Liver (tissue), 9 donors: ENCODE data around the gene UXS1. TPM values are rescaled to one million over a fixed set of nuclear protein-coding genes. Genes with fewer than 3 reads are reported as not detected.

Experiments
- DNase-seq: peaks from one replicate; pipeline ENCODE4 v3.0.0-alpha.2; 2017; ENCODE audit warnings: low spot score
- H3K27ac ChIP-seq, 2 donors: one replicate each; pipeline ENCODE4 v1.7.0; 2013; ENCODE audit warnings: inconsistent platforms in 2 of 2, low read length in 2 of 2, control low read depth in 1 of 2, low read depth in 1 of 2, mild to moderate bottlenecking in 1 of 2
- H3K27me3 ChIP-seq, 4 donors: one replicate each; pipeline versions ENCODE4 v1.6.1 to v1.7.0; 2013; ENCODE audit warnings: low read length in 3 of 4, inconsistent platforms in 1 of 4, mild to moderate bottlenecking in 1 of 4, moderate library complexity in 1 of 4; ENCODE audit not compliant: control insufficient read depth in 4 of 4, insufficient read depth in 4 of 4
- H3K36me3 ChIP-seq, 4 donors: one replicate each; pipeline versions ENCODE4 v1.6.1 to v1.7.0; 2013; ENCODE audit warnings: low read length in 3 of 4, mild to moderate bottlenecking in 3 of 4, low read depth in 1 of 4, moderate library complexity in 1 of 4; ENCODE audit not compliant: control insufficient read depth in 4 of 4, insufficient read depth in 3 of 4
- H3K4me1 ChIP-seq, 4 donors: one replicate each; pipeline versions ENCODE4 v1.6.1 to v1.7.0; 2013; ENCODE audit warnings: low read length in 3 of 4, mild to moderate bottlenecking in 3 of 4, moderate library complexity in 1 of 4; ENCODE audit not compliant: control insufficient read depth in 4 of 4, insufficient read depth in 4 of 4
- H3K4me3 ChIP-seq, 3 donors: one replicate each; pipeline versions ENCODE4 v1.6.1 to v1.7.0; 2013; ENCODE audit warnings: low read length in 3 of 3, control low read depth in 1 of 3, low read depth in 1 of 3, mild to moderate bottlenecking in 1 of 3
- H3K9ac ChIP-seq, 2 donors: one replicate each; pipeline ENCODE4 v1.7.0; 2013; ENCODE audit warnings: low read length in 2 of 2, mild to moderate bottlenecking in 2 of 2, moderate library complexity in 2 of 2, control low read depth in 1 of 2, low read depth in 1 of 2
- H3K9me3 ChIP-seq, 4 donors: one replicate each; pipeline versions ENCODE4 v1.6.1 to v1.7.0; 2013; ENCODE audit warnings: low read length in 3 of 4; ENCODE audit not compliant: control insufficient read depth in 4 of 4
- EGR1 ChIP-seq, 2 donors: IDR thresholded peaks; 2 replicates each; pipeline ENCODE4 v1.6.1; 2016 to 2018; ENCODE audit warnings: antibody characterized with exemption in 2 of 2, low read depth in 2 of 2
- FOXA2 ChIP-seq: IDR thresholded peaks from 2 replicates; pipeline ENCODE4 v1.6.1; 2016; ENCODE audit warnings: antibody characterized with exemption
- GABPA ChIP-seq, 2 donors: IDR thresholded peaks in 1 of 2; conservative IDR thresholded peaks in 1 of 2; 2 replicates each; pipeline ENCODE4 v1.6.1; 2016; ENCODE audit warnings: antibody characterized with exemption in 2 of 2, mild to moderate bottlenecking in 1 of 2, moderate library complexity in 1 of 2
- HNF4A ChIP-seq, 2 donors: conservative IDR thresholded peaks; 2 replicates each; pipeline ENCODE4 v1.6.1; 2016; ENCODE audit warnings: antibody characterized with exemption in 2 of 2, mild to moderate bottlenecking in 2 of 2
- HNF4G ChIP-seq: IDR thresholded peaks from 2 replicates; pipeline ENCODE4 v1.6.1; 2016; ENCODE audit warnings: antibody characterized with exemption
- JUND ChIP-seq, 2 donors: IDR thresholded peaks; 2 replicates each; pipeline ENCODE4 v1.6.1; 2016; ENCODE audit warnings: antibody characterized with exemption in 2 of 2
- MAX ChIP-seq: IDR thresholded peaks from 2 replicates; pipeline ENCODE4 v1.6.1; 2016; ENCODE audit warnings: antibody characterized with exemption
- NR2F2 ChIP-seq: IDR thresholded peaks from 2 replicates; pipeline ENCODE4 v1.6.1; 2016; ENCODE audit warnings: antibody characterized with exemption
- RAD21 ChIP-seq, 2 donors: IDR thresholded peaks; 2 replicates each; pipeline ENCODE4 v1.6.1; 2016; ENCODE audit warnings: antibody characterized with exemption in 2 of 2, mild to moderate bottlenecking in 2 of 2
- RXRA ChIP-seq, 2 donors: IDR thresholded peaks; 2 replicates each; pipeline ENCODE4 v1.6.1; 2017 to 2018; ENCODE audit warnings: antibody characterized with exemption in 2 of 2, mild to moderate bottlenecking in 1 of 2
- SP1 ChIP-seq: IDR thresholded peaks from 2 replicates; pipeline ENCODE4 v1.6.1; 2018; ENCODE audit warnings: antibody characterized with exemption, mild to moderate bottlenecking
- TAF1 ChIP-seq: conservative IDR thresholded peaks from 2 replicates; pipeline ENCODE4 v1.6.1; 2016; ENCODE audit warnings: antibody characterized with exemption, mild to moderate bottlenecking
- YY1 ChIP-seq: IDR thresholded peaks from 2 replicates; pipeline ENCODE4 v1.6.1; 2016; ENCODE audit warnings: antibody characterized with exemption, mild to moderate bottlenecking
- WGBS: extraction: QIAGEN DNeasy Blood & Tissue Kit; methylation state at CpG from one replicate; pipeline ENCODE4 v1.1.7; 2013; 5-methylcytosine and 5-hydroxymethylcytosine counted together
- polyA plus RNA-seq, 2 donors: library from polyadenylated mRNA; stranded (reverse) in 1 of 2; unstranded in 1 of 2; fragments of 200-250 nt in 1 of 2; fragments of >200 nt in 1 of 2; fragmentation: Nextera tagmentation in 1 of 2; extraction: Ambion mirVana in 1 of 2; gene quantifications; one replicate each; pipeline versions ENCODE4 v1.2.1 to v1.2.3, GENCODE V29; 2013 to 2015
- total RNA-seq, 2 donors: library from RNA; depleted of rRNA; stranded (reverse); fragments of >200 nt; gene quantifications; one replicate each; pipeline ENCODE4 v1.2.3, GENCODE V29; 2014
- TF ChIP-seq, protein P1 (sequence below): IDR thresholded peaks from 2 replicates; pipeline ENCODE4 v1.6.1; 2016; ENCODE audit warnings: antibody characterized with exemption
- TF ChIP-seq, protein P2 (sequence below): IDR thresholded peaks from 2 replicates; pipeline ENCODE4 v1.6.1; 2016; ENCODE audit warnings: antibody characterized with exemption, mild to moderate bottlenecking
- TF ChIP-seq, protein P3 (sequence below): IDR thresholded peaks from 2 replicates; pipeline ENCODE4 v1.6.1; 2016; ENCODE audit warnings: antibody characterized with exemption
- donor health status: healthy.
- donor health status: healthy.
- donor health status: healthy.
- donor health status: healthy.
- donor health status: healthy.

Gene UXS1
- total and polyA plus RNA-seq, 4 donors = 8.8 to 19.9 (median 10.0) TPM

- Histone ChIP-seq H3K4me3 (no peak overlapping the region), H3K27me3 (no peaks in the 10 kb centered on the region), H3K36me3 (peaks cover 0 to 4% (median 0%) of the 10 kb centered on the region in 4 donors), H3K27ac (no peak overlapping the region), H3K9me3 (no peaks in the 10 kb centered on the region), H3K4me1 (no peaks in the 10 kb centered on the region), H3K9ac (no peak overlapping the region)
- TF ChIP-seq, protein P1, sequence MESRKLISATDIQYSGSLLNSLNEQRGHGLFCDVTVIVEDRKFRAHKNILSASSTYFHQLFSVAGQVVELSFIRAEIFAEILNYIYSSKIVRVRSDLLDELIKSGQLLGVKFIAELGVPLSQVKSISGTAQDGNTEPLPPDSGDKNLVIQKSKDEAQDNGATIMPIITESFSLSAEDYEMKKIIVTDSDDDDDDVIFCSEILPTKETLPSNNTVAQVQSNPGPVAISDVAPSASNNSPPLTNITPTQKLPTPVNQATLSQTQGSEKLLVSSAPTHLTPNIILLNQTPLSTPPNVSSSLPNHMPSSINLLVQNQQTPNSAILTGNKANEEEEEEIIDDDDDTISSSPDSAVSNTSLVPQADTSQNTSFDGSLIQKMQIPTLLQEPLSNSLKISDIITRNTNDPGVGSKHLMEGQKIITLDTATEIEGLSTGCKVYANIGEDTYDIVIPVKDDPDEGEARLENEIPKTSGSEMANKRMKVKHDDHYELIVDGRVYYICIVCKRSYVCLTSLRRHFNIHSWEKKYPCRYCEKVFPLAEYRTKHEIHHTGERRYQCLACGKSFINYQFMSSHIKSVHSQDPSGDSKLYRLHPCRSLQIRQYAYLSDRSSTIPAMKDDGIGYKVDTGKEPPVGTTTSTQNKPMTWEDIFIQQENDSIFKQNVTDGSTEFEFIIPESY = no peak
- TF ChIP-seq GABPA (IDR thresholded peaks at IDR 0.05 in 1 of 2, conservative IDR thresholded peaks at IDR 0.05 in 1 of 2) (no peak), RXRA (IDR thresholded peaks at IDR 0.05) (no peak), RAD21 (IDR thresholded peaks at IDR 0.05) (no peak), NR2F2 (no peak), JUND (IDR thresholded peaks at IDR 0.05) (no peak)
- TF ChIP-seq, protein P2, sequence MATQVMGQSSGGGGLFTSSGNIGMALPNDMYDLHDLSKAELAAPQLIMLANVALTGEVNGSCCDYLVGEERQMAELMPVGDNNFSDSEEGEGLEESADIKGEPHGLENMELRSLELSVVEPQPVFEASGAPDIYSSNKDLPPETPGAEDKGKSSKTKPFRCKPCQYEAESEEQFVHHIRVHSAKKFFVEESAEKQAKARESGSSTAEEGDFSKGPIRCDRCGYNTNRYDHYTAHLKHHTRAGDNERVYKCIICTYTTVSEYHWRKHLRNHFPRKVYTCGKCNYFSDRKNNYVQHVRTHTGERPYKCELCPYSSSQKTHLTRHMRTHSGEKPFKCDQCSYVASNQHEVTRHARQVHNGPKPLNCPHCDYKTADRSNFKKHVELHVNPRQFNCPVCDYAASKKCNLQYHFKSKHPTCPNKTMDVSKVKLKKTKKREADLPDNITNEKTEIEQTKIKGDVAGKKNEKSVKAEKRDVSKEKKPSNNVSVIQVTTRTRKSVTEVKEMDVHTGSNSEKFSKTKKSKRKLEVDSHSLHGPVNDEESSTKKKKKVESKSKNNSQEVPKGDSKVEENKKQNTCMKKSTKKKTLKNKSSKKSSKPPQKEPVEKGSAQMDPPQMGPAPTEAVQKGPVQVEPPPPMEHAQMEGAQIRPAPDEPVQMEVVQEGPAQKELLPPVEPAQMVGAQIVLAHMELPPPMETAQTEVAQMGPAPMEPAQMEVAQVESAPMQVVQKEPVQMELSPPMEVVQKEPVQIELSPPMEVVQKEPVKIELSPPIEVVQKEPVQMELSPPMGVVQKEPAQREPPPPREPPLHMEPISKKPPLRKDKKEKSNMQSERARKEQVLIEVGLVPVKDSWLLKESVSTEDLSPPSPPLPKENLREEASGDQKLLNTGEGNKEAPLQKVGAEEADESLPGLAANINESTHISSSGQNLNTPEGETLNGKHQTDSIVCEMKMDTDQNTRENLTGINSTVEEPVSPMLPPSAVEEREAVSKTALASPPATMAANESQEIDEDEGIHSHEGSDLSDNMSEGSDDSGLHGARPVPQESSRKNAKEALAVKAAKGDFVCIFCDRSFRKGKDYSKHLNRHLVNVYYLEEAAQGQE = no peak
- no peak for DNase-seq
- WGBS = 77% methylated on average over 3 of the region's 3 CpGs
These were observed 46.9 kb downstream of the UXS1 start for GRCh38 chr2:106147159-106147558.

DNA sequence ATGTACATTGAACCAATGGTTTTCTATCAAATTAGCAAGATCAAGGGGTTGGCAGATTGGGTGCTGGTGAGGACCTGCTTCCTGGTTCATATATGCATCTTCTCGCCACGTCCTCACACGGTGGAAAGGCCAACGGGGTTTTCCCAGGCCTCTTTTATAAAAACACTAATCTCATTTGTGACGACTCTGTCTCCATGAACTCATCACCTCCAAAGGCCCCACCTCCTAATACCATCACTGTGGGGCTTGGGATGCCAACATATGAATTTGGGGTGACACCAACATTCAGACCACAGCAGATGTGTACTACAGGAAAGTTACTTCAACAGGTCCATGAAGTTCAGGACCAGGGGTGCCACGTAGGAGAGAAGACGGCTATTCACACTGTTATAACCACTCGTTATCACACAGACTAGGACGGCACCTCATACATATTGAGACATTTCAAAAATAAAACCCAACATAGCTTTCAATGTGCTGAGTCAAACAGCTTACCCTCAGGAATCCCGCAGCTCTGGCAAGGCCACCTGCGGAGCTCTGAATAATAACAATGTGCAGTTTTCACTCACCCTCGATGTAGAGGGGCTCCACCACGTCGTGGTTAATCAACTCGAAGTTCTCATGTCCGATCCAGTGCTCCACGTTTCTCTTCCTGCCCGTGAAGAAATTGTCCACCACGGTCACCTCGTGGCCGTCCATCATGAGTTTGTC is 49.3 kb downstream of the UXS1 start:
- no peak overlapping the region for H3K27ac ChIP-seq
- H3K9me3 ChIP-seq = no peaks in the 10 kb centered on the region
- DNase-seq = no peak
- peaks cover 0 to 4% (median 0%) of the 10 kb centered on the region in 4 donors for H3K36me3 ChIP-seq
- no peak for TF ChIP-seq EGR1 (IDR thresholded peaks at IDR 0.05; ENCODE audit: low read depth in 2 of 2)
- TF ChIP-seq, protein P1 = no peak
- no peak for TF ChIP-seq RAD21 (IDR thresholded peaks at IDR 0.05)
- no peak for TF ChIP-seq GABPA (IDR thresholded peaks at IDR 0.05 in 1 of 2, conservative IDR thresholded peaks at IDR 0.05 in 1 of 2)
- TF ChIP-seq RXRA (IDR thresholded peaks at IDR 0.05) = no peak
- TF ChIP-seq, protein P3, sequence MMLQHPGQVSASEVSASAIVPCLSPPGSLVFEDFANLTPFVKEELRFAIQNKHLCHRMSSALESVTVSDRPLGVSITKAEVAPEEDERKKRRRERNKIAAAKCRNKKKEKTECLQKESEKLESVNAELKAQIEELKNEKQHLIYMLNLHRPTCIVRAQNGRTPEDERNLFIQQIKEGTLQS = no peak
- TF ChIP-seq FOXA2 = no peak
- TF ChIP-seq TAF1 = no peak
- TF ChIP-seq SP1 = no peak
- TF ChIP-seq HNF4G = no peak
- TF ChIP-seq, protein P2 = no peak
- no peak for TF ChIP-seq HNF4A (conservative IDR thresholded peaks at IDR 0.05)
- TF ChIP-seq JUND (IDR thresholded peaks at IDR 0.05) = no peak
- TF ChIP-seq NR2F2 = no peak
- no peak for TF ChIP-seq MAX
- TF ChIP-seq YY1 = no peak
- 91% methylated on average over 21 of the region's 21 CpGs for WGBS
- no peak overlapping the region for H3K4me3 ChIP-seq
- H3K27me3 ChIP-seq = no peaks in the 10 kb centered on the region
- H3K4me1 ChIP-seq = no peaks in the 10 kb centered on the region
- no peak overlapping the region for H3K9ac ChIP-seq
